Medulla oblongata (tissue), 1 donor: Measurements from ENCODE around the gene PALLD.

Experiments
- DNase-seq: peaks from one replicate; pipeline ENCODE4 v3.0.0-alpha.2; 2015; ENCODE audit errors: extremely low spot score

Gene PALLD

DNA sequence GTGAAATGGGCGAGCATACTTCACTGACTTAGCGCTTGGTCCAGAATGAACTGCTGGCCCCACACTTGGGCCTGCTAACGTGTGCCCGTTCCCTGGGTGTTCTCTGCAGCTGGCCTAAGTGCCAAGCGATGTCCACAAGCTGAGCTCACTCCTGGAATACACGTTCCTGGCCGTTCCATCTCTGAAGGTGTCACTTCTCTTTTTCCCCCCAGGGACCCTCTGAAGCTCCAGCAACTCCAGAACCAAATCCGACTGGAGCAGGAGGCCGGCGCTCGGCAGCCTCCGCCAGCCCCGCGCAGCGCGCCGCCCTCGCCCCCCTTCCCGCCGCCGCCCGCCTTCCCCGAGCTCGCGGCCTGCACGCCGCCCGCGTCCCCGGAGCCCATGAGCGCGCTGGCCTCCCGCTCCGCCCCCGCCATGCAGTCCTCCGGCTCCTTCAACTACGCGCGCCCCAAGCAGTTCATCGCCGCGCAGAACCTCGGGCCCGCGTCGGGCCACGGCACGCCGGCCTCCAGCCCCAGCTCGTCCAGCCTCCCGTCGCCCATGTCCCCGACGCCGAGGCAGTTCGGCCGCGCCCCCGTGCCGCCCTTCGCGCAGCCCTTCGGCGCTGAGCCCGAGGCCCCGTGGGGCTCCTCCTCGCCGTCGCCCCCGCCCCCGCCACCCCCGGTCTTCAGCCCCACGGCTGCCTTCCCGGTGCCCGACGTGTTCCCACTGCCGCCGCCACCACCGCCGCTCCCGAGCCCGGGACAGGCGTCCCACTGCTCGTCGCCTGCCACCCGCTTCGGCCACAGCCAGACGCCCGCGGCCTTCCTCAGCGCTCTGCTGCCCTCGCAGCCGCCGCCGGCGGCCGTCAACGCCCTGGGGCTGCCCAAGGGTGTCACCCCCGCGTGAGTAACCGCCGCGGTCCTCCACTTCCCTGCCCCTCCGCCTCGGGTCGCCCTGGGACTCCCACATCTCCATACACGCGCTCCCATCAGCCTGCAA lies 380.9 kb downstream of the PALLD start:
- DNase-seq = no peak

DNA sequence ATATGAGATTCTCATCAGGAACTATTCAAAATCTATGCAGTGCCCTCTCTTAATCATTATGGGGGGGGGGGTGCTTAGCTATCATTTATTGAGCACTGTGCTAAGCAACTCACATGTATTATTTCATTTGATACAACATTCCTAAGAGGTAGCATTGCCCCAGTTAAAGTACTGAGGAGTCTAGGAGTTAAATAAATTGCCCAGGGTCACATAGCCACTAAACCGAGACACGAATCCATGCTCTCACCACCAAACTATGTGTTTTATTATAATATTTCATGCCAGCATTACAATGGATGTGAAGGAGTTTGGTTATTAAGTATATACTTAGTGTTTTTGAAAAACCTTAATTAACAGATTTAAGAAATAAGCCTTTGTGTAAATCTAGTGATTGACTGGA lies 381.8 kb downstream of the PALLD start:
- no peak for DNase-seq

DNA sequence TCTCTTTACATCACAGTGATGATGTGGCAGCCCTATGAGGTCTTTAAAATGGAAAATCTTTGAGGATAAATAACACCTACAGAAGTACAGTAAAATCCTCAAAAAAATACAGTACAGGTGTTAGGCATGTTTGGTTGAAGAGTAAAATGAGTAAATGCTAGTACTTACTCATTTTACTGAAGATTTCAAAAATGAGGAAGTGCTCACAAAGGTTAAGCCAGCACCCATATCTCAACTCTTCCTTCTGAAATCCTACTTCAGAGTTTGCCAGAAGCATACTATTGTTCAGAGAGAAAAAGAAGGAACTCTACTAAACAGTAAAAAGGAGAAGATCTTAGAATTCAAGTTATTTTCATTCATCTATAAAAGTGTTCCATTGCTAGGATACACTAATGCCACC lies 382.3 kb downstream of the PALLD start:
- peak; percentile 25 for DNase-seq

DNA sequence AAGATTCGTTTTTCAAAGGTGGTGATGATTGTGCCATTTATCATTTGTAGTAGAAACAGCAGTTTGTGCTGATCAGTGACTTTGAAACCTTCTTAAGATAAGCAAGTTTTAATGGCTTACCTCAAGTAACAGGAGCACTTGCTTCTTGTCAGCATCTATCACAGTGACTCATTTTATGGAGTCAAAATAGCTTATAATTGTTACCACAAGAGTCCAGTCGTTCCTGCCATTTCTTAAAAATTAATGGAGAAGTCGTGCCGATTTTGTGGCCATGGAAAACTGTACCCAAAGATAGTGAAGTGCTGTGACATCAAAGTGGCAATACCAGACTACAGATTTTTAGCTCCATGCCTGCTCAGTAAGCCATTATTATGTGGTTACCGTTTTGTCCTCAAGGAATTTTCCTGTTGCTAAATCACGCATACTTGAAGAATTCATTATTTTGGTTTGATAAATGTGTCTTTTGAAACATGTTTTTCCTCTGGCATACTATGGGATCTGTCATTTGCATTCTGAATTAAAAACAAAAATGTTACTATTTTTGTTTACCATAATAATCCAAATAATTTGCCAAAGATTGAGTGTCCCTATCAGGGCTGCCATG lies 383.3 kb downstream of the PALLD start:
- DNase-seq = no peak

DNA sequence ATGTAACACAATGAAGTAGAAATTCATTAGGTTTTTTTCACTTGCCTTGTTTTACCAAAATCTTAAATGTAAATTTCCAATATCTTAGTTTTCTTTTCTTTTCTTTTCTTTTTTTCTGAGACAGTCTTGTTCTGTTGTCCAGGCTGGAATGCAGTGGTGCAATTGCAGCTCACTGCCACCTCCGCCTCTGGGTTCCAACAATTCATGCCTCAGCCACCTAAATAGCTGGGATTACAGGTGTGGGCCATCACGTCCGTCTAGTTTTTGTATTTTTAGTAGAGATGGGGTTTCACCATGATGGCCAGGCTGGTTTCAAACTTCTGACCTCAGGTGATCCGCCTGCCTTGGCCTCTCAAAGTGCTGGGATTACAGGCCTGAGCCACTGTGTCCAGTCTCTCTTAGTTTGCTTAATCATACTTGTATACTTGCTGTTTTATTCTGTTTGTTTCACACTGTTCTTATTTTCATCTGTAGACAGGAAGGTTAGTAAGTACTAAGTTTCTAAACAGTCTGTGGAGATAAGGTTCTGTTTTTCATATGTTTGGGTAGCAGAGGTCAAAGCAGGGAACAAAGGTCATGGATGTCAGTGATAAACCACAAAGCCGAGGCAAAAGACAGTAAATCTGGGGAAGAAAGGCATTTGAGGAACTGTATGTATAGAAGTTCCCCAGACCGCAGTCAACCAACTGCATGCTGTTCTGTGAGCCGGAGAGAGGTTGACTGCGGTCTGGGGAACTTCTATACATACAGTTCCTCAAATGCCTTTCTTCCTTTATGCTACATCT lies 384.2 kb downstream of the PALLD start:
- DNase-seq = peak; percentile 41

DNA sequence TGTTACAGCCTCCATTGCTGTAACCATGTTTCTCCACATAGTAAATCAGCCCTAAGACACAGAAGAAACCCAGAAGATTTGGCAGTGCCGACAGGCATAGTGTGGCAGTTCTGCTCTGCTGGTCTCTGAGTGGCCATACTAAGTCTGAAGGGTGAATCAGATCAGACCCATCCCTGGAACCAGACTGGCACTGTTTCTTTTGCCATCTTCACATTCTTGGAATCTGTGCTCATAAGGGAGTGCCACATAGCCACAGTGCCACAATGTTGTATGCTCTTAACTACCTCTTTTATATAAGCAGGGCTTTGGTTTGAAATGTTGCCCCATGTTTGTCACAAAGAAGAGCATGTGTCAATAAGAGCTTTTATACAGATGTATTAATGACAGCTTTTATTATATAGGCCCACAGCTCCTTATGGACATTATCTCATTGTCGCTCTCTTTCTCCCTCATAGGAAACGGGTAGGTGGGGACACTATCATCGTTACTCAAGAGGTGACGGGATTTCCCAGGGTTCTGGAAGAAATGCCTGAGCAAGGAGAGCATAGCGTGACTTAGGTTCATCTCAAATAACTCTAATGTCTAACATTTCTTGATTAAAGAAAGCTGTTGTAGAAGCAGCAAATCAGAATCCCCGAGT lies 385.0 kb downstream of the PALLD start:
- no peak for DNase-seq

DNA sequence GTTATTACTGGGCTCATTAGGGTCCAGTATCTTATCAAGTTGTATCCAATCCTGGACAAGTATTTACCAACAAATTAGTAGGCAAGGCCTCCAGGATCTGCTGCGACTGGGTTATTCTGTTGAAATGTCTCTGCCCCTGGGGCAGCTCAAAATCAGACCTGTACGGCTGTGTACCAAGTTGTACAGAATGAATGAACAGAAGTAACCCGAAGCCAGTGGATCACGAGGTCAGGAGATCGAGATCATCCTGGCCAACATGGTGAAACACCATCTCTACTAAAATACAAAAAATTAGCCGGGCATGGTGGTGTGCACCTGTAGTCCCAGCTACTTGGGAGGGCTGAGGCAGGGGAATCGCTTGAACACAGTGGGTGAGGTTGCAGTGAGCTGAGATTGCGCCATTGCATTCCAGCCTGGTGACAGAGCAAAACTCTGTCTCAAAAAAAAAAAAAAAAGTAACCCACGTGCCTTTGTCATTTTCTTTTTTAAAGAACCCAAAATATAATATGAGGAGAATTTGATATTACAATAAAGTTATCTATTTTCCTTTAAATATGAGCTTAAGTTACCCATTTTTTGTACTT lies 385.9 kb downstream of the PALLD start:
- DNase-seq = no peak

DNA sequence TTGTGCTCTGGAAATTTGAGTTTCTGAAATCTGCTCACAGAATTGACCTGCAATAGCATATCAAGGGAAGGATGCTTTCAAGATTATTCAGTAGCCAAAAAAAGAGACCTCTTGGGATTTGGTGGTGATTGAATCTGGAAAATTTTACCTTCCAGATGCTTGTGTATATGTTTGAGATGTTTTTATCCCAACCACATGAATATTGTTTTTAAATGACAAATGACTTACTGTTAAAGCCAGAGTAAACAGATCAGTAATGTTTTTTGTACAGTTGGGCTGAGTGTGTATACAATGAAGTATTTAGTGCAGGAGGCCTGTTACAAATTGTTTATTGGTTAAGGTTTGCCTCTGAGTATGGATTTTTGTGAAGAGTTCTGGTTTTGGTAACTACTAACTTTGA lies 386.7 kb downstream of the PALLD start:
- DNase-seq = no peak

DNA sequence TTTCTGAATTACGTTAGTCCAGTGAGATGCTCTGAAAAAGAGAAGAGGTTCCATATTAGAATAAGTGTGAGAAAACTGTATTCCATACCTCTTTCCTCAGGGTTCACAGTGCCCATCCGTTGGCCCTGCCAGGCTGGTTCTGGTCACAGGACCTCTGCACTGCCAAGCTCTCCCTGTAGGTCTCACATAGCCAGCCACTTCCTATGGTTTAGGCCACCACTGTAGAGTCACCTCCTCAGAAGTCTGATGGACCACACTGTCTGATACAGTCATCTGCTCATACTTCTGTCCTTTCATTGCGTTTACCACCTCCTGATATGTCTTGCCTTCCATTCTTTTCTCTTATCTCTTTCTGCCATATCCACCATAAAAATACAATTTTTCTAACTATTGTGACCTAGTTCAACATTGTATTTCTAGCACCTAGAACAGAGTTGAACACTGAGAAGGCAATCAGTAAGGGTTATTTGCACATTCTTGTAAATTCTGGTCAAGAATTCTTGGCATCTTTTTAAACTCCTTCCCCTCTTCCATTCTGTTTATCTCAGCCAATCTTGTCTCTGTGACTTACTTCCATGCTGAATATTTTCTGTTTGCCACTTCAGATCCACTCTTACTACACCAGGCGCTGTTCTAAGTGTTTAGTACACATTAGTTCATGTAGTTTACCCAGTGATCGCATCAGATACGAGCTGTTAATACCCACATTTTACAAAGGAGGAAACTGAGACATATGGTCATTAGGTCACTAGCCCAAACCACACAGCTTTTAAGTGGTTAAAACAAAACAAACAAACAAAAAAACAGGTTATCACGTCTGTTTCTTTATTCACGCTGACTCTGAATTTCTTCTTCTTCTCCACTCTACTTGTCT lies 387.6 kb downstream of the PALLD start:
- no peak for DNase-seq

DNA sequence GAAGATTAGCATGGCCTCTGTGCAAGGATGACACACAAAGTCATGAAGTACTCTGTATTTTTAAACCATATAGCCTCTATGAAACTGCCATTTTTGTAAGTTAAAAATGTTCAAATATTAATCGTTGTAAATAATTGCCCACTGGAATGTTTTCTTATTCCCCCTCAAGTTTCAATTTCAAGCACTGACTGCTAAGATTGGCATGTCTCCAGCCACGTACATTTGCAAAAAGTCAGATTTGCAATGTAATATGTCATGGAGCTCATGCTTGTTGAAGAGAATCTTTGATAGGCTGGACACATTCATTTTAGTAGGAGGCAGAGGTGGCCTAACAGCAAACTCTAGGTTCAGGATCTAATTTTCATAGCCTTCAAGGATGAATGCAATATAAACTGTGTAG lies 388.5 kb downstream of the PALLD start:
- DNase-seq = no peak

DNA sequence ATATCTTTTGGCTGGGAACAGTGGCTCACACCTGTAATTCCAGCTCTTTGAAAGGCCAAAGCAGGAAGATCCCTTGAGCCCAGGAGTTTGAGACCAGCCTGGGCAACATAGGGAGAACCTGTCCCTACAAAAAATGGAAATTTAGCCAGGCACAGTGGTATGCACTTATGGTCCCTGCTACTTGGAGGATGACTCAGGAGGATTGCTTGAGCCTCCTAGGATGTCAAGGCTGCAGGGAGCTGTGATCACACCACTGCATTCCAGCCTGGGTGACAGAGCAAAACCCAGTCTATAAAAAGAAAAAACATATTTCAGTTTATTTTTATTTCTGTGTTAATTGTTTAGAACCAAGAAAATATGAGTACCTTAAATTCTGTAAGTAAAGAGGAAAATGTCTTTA lies 389.5 kb downstream of the PALLD start:
- DNase-seq = no peak

DNA sequence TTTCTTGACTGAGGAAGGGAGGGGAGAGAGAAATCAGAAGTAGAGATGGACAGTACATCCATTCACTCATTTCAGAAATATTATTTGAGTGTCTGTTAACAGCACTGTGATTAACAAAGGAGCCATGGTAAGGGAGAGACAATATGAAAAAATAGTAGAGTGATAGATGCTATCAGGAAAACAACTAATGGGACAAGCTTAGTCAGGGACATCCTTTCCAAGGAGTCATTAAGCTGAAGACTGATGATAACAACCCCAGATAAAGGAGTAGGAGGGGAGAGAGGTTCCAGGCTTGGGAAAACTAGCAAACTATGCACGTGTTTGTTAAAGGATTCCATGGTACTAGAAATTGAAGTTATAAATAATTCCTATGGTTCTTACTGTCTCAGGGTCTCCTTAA lies 391.0 kb downstream of the PALLD start:
- no peak for DNase-seq

DNA sequence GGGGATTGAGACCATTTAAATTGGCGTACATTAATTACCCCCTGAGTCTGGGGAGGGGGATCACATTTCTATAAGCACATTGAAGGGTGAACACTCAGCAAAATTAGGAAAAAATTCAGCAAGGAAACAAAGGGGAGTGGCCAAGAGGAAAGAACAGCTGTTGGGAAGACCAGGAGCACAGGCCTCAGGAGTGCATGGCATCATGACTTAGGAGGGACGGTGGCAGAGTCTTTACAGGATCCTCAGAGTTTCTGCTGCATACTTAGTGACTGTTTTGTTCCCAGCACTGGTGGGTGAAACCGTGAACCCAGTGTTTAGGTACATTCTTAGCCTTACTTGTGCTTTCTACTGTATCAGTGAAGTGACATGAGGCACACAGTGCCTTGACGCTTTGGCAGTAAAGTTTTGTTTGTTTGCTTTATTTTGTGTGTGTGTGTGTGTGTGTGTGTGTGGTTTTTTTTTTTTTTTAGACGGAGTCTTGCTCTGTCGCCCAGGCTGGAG lies 391.9 kb downstream of the PALLD start:
- no peak for DNase-seq

DNA sequence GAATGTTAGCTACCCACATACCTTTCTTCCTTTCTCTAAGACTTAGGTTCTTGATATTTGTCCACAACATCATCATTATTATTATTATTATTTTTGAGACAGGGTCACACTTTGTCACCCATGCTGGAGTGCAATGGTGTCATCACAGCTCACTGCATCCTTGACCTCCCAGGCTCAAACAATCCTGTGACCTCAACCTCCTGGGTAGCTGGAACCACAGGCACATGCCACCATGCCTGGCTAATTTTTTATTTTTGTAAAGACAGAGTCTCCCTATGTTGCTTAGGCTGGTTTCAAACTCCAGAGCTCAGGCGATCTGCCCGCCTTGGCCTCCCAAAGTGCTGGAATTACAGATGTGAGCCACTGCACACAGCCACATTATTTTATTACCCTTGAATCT lies 394.2 kb downstream of the PALLD start:
- no peak for DNase-seq

DNA sequence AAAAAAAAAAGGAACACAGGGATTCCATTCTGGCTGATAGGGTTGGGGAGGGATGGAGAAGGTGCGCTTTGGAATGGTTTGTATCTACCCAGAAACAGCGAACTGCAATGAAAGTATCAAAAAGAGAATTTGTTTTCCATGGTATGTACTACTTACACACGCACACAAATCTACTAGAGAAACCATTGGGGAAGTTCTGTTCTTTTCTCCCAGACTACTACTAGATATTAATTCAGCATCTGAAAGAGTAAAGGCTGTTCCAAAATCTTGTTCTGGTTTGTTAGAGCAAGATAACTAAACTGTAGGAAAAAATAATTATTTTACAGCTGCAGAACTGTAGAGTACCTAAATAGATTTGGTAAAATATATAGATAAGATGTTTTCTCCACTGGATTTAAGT lies 394.8 kb downstream of the PALLD start:
- no peak for DNase-seq

DNA sequence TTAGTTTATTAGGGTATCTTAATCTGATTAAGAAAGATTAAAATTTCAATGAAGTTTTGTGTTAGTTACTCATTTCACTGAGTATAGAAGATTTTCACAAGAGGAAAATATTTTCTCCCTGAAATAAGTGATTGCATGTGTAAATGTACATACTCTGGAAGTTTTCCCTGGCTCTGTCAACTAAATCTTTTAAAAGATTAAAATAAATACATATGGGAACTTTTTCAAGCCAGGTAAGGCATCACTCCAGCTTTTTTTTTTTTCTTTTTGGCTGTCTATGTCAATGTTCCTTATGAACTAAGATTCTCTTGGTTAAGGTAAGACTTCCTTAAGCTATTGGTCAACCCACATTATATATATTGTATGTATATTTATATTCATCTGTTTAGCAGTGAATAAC lies 395.6 kb downstream of the PALLD start:
- no peak for DNase-seq

DNA sequence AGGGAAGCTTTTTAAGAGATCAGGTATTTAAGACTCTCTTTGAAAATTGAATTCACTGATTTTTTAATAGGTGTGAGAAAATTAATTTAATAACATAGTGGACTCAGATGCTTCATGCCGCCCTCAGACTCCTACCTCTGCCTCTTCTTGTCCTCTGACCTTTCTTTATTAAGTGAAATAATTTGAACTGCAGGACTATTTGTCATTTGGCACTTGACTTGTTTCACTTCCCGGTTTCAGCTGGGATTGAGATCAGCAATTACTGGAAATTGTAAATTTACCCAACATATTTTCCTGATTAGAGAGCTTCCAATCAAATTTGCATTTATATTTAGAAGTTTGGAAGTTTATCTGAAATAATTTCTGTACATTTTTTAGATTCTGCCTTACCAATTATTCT lies 396.4 kb downstream of the PALLD start:
- DNase-seq = no peak

DNA sequence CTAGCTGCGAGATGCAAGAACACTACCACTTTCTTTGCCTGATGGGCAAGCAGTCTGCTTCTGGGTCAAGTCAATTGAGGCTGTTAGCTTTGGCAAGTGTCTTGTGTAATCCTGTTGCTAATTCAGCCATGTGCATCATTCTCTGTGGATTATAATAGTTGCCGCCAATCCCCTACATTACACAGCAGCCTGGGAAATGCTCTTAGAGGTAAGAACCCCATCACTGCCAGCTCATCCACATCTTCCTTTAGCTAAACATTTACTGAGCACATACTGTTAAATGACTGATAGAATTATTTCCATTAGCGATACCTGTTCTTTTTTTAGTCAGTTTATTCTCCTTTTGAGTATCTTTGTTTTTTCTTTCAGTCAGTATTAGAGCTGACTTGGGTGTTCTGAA lies 397.0 kb downstream of the PALLD start:
- no peak for DNase-seq

DNA sequence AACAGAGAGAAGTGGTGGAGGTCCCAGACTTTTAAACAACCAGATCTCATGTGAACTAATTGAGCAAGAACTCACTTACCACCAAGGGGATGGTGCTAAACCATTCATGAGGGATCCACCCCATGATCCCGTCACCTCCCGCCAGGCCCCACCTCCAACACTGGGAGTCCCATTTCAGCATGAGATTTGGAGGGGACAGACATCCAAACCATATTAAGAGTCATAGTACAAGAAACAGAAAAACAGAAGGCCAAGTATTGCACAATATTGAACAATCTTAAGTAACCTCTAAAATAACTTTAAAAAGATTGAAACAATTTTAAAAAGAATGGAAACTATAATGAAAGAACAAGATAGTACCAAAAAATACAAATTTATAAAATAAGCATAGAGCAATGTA lies 403.2 kb downstream of the PALLD start:
- DNase-seq = no peak

DNA sequence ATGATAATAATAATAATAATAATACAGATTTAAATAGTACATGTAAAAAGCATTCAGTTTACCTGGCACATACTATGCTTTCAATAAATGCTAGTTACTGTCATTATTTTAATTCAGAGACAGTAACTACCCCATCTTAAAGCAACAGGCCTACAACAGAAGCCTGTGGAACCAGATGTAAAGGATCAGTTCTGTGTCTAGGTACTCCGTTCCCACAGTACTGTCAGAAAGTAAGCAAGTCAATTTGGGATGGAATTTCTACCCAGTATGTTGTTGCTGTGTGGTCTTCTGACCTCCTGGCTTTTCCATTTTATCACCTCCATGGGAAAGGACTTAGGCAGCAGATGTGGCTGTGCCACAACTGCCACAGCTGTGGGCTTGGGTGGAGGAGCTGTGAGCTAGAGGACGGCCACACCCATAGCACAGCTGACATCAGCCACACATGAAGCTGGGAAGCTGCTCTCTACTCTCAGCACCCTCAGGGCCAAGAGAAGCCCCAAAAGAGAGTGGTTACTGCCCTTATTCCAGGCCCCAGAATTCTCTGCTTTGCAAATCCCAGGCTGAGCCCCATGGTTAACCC lies 410.4 kb downstream of the PALLD start:
- no peak for DNase-seq
